ENCODE results near the gene CHST15. TPM values are rescaled to one million over a fixed set of nuclear protein-coding genes. Genes with fewer than 3 reads are reported as not detected.
A peak's percentile ranks its signal among the peaks of the same experiment; 100 is the strongest.

Gene CHST15
- total and polyA plus RNA-seq, 3 donors from 2014 or later = 9.3 to 12.8 (median 11.5) TPM

DNA sequence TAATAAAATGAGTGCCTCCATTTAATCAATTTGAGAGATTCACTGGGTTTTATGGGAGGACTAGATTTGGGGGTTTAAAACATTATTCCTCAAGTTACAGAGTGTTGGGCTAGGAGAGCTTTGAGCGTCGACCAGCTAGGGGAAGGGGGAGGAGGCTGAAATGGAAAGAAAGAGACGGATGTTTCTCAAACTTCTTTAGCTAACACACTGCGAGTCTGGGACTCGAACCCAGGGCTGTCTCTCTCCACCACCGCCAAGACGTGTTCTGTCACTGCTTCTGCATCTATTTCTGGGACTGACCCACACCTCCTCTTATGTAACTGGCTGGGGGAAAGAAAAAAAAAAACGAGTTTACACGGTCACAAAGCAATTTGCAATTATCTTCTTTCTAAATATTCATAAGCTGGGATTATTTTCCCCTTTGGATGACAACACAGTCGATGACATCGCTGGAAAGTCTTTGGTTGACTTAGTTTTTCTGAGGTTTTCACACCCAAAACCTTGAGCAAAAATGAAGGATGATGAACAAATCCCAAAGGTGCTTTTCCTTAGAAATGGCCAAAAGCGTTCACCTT lies 27.2 kb downstream of the CHST15 start:
- no peak overlapping the region for H3K4me3 ChIP-seq
- TF ChIP-seq POLR2A (IDR thresholded peaks at IDR 0.05) = no peak
- TF ChIP-seq, protein P1, sequence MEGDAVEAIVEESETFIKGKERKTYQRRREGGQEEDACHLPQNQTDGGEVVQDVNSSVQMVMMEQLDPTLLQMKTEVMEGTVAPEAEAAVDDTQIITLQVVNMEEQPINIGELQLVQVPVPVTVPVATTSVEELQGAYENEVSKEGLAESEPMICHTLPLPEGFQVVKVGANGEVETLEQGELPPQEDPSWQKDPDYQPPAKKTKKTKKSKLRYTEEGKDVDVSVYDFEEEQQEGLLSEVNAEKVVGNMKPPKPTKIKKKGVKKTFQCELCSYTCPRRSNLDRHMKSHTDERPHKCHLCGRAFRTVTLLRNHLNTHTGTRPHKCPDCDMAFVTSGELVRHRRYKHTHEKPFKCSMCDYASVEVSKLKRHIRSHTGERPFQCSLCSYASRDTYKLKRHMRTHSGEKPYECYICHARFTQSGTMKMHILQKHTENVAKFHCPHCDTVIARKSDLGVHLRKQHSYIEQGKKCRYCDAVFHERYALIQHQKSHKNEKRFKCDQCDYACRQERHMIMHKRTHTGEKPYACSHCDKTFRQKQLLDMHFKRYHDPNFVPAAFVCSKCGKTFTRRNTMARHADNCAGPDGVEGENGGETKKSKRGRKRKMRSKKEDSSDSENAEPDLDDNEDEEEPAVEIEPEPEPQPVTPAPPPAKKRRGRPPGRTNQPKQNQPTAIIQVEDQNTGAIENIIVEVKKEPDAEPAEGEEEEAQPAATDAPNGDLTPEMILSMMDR (IDR thresholded peaks at IDR 0.05) = no peak
- intact Hi-C loops (cut with DNase I; ENCODE audit: low total_unique reads) = no loop called here
- H3K27ac ChIP-seq = no peak overlapping the region
- DNase-seq = no peak
- 67 to 75% methylated on average over 12 of the region's 12 CpGs for WGBS, 2 donors
- H3K27me3 ChIP-seq = no peaks in the 10 kb centered on the region
- no peaks in the 10 kb centered on the region for H3K9me3 ChIP-seq
- H3K36me3 ChIP-seq (ENCODE audit: low read depth, missing control alignments) = no peaks in the 10 kb centered on the region
- peaks cover 26% of the 10 kb centered on the region for H3K4me1 ChIP-seq

DNA sequence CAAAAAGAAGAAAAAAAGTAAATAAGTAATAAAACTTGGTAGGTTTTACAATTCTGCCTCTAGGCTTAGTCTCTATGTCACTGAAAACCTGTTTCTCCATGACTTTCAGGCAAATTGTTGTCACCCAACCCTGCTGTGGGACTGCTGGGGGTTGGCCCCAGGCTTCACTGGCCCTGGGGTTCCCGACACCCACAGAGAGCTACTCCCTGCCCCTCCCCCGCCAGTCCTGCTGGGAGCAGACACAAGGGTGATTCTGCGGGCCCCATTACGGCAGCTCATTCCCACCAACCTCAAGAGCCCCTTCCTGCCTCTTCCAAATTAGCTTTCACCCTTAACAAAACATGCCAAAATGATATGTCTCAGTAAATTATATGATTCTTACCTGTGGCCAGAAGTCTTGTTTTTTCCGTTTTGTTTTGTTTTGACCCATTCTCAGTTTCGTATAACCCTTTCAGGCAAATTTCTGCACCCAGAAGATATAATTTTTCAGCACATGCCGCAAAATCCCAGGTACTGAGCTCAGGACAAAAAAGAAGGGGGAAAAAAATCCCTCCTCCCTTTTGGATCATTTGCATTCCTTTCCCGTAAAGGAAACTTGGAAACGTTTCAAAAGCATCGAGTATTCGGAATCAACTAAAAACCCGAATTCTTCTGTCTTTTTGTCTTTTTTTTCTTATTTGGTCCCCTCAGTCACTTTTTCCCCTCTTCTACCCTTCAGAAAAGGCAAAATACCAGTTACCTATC lies 27.8 kb downstream of the CHST15 start:
- 56 to 70% methylated on average over 12 of the region's 12 CpGs for WGBS, 2 donors
- intact Hi-C loops (cut with DNase I; ENCODE audit: low total_unique reads) = no loop called here
- Histone ChIP-seq H3K4me3 (no peak overlapping the region), H3K36me3 (ENCODE audit: low read depth, missing control alignments) (no peaks in the 10 kb centered on the region), H3K27me3 (no peaks in the 10 kb centered on the region), H3K4me1 (peaks cover 26% of the 10 kb centered on the region), H3K27ac (no peak overlapping the region), H3K9me3 (no peaks in the 10 kb centered on the region)
- no peak for TF ChIP-seq POLR2A (IDR thresholded peaks at IDR 0.05)
- TF ChIP-seq, protein P1 (IDR thresholded peaks at IDR 0.05) = no peak
- no peak for DNase-seq

DNA sequence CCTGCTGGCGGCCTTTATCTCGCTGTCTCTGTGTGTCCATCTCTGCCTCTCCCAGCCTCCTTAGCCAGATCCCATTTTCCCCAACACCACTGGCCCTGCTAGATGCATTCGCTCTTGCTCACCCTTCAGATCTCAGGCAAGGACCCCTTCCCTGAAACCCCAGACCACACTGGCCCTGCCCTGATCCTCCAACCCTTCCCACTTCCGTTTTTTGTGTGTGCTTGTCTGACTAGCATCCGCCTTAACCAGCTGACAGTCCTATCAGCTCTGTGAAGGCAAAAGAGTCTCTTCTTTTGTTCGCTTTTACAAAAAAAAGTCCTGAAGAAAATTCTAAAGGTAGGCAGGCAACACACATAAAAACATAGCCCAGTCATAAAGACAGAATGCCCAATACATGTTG lies 28.7 kb downstream of the CHST15 start:
- no peak for DNase-seq
- Histone ChIP-seq H3K4me1 (peaks cover 26% of the 10 kb centered on the region), H3K27ac (no peak overlapping the region), H3K36me3 (ENCODE audit: low read depth, missing control alignments) (no peaks in the 10 kb centered on the region), H3K9me3 (no peaks in the 10 kb centered on the region), H3K4me3 (no peak overlapping the region), H3K27me3 (no peaks in the 10 kb centered on the region)
- TF ChIP-seq, protein P1 (IDR thresholded peaks at IDR 0.05) = no peak
- no peak for TF ChIP-seq POLR2A (IDR thresholded peaks at IDR 0.05)
- intact Hi-C loops (cut with DNase I; ENCODE audit: low total_unique reads) = no loop called here
- 78 to 89% methylated on average over 6 of the region's 6 CpGs for WGBS, 2 donors

DNA sequence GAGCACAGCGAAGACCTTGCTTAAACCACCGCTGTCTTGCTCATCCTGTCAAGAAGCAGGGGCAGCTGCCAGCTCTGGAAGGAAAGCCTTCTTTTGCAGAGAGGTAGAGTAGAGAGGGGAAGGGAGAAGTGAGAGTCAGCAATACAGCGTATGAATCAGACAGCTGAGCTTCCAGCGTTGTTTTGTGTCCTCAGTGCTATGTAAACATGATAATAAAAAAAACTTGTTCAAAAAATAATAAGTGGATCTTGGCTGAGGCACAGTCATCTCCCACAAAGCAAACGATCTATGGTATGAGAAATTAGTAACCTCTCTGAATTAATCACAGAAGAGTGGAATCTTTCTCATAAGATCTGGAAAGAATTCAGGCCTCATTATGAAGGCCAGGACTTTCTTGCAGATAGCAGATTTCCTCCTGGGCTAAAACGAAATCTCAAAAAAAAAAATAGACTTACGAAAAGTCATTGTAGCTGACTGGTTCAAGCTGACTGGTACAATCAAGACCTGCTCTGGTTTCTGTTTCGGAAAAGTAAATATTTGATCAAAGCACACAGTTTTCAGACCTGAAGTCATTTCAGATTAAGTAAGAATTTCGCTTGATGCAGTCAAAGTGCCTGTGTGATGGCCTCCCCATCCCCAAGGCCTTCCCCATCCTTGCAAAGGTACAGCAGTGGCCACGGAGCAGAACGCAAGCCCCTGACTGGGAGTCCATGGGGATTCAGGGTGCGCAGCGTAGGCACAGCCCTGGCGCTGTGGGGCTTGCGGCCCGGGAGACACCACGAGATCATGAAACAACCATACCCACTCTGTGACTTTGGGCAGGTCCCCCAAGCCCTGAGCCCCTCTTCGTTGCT lies 29.4 kb downstream of the CHST15 start:
- Histone ChIP-seq H3K4me1 (peaks cover 26% of the 10 kb centered on the region), H3K4me3 (no peak overlapping the region), H3K36me3 (ENCODE audit: low read depth, missing control alignments) (no peaks in the 10 kb centered on the region), H3K27me3 (no peaks in the 10 kb centered on the region), H3K27ac (peak overlapping the region in 1 of 2 donors; percentile 36), H3K9me3 (no peaks in the 10 kb centered on the region)
- DNase-seq = peak; percentile 37
- WGBS, 2 donors = 68 to 72% methylated on average over 18 of the region's 18 CpGs
- TF ChIP-seq POLR2A (IDR thresholded peaks at IDR 0.05) = no peak
- TF ChIP-seq, protein P1 (IDR thresholded peaks at IDR 0.05) = no peak
- intact Hi-C loops (cut with DNase I; ENCODE audit: low total_unique reads) = no loop called here
